MM.1S (cell line): ENCODE data around the gene STK26.

ENCODE experiments used
- DNase-seq: peaks from one replicate; pipeline ENCODE4 v3.0.0-alpha.2; 2015
- H2AFZ ChIP-seq: fragments of 300-600 bp; sonication (generic); 2 replicates; pipeline ENCODE4 v1.6.0; 2016; ENCODE audit warnings: antibody characterized with exemption, low read length
- H3F3A ChIP-seq: fragments of 300-600 bp; sonication (generic); 2 replicates; pipeline ENCODE4 v1.6.1; 2016; ENCODE audit warnings: mild to moderate bottlenecking, antibody characterized with exemption, low read length, moderate library complexity, mixed read lengths; ENCODE audit not compliant: insufficient read depth
- H3K27ac ChIP-seq: fragments of 300-600 bp; sonication (generic); 2 replicates; pipeline ENCODE4 v1.5.1; 2016; ENCODE audit warnings: mild to moderate bottlenecking, low read length
- H3K27me3 ChIP-seq: fragments of 300-600 bp; sonication (generic); replicated peaks from 2 replicates; pipeline ENCODE4 v1.6.0; 2016; ENCODE audit warnings: low read length; ENCODE audit not compliant: insufficient read depth
- H3K36me3 ChIP-seq: fragments of 300-600 bp; sonication (generic); replicated peaks from 2 replicates; pipeline ENCODE4 v1.6.1; 2016; ENCODE audit warnings: mild to moderate bottlenecking, low read length, mixed read lengths; ENCODE audit not compliant: insufficient read depth
- H3K4me1 ChIP-seq: fragments of 300-600 bp; sonication (generic); 2 replicates; pipeline ENCODE4 v1.6.1; 2016; ENCODE audit warnings: low read length, mixed read lengths
- H3K4me2 ChIP-seq: fragments of 300-600 bp; sonication (generic); 2 replicates; pipeline ENCODE4 v1.6.0; 2016; ENCODE audit warnings: low read depth, low read length
- H3K4me3 ChIP-seq: fragments of 300-600 bp; sonication (generic); 2 replicates; pipeline ENCODE4 v1.5.1; 2016; ENCODE audit warnings: low read length, mixed read lengths
- H3K79me2 ChIP-seq: fragments of 300-600 bp; sonication (generic); 2 replicates; pipeline ENCODE4 v1.6.1; 2016; ENCODE audit warnings: mixed run types, low read length, mixed read lengths
- H3K9ac ChIP-seq: fragments of 300-600 bp; sonication (generic); 2 replicates; pipeline ENCODE4 v1.6.1; 2016; ENCODE audit warnings: low read length, mixed read lengths
- H3K9me2 ChIP-seq: fragments of 300-600 bp; sonication (generic); replicated peaks from 2 replicates; pipeline ENCODE4 v1.6.1; 2016; ENCODE audit warnings: mild to moderate bottlenecking, low read length, mixed read lengths; ENCODE audit not compliant: insufficient read depth
- H3K9me3 ChIP-seq: fragments of 300-600 bp; sonication (generic); replicated peaks from 2 replicates; pipeline ENCODE4 v1.6.1; 2016; ENCODE audit warnings: mild to moderate bottlenecking, low read length, mixed read lengths; ENCODE audit not compliant: insufficient read depth
- H4K20me1 ChIP-seq: fragments of 300-600 bp; sonication (generic); 2 replicates; pipeline ENCODE4 v1.6.1; 2016; ENCODE audit warnings: mild to moderate bottlenecking, low read length, moderate library complexity, mixed read lengths; ENCODE audit not compliant: insufficient read depth
- CTCF ChIP-seq: fragments of 300-600 bp; sonication (generic); IDR thresholded peaks from 2 replicates; pipeline ENCODE4 v1.5.1; 2016; ENCODE audit warnings: antibody characterized with exemption, low read length, mixed read lengths
- EZH2 ChIP-seq: fragments of 300-600 bp; sonication (generic); optimal IDR thresholded peaks from 2 replicates; pipeline ENCODE3; 2017; ENCODE audit warnings: low read depth, mild to moderate bottlenecking, antibody characterized with exemption, low read length, mixed read lengths
- EZH2phosphoT487 ChIP-seq: fragments of 300-600 bp; sonication (generic); IDR thresholded peaks from 2 replicates; pipeline ENCODE4 v1.6.1; 2018; ENCODE audit warnings: antibody characterized with exemption, low read length

STK26 gene

GRCh38 chrX:132107291-132107690, 84.2 kb downstream of the STK26 start:
- H4K20me1 ChIP-seq: no peaks in the 10 kb centered on the region
- H3K4me1 ChIP-seq: no peaks in the 10 kb centered on the region
- TF ChIP-seq EZH2phosphoT487: no peak
- TF ChIP-seq CTCF: no peak
- TF ChIP-seq EZH2: no peak
- no peak overlapping the region for H3K9ac ChIP-seq
- H3K27me3 ChIP-seq: no peaks in the 10 kb centered on the region
- H3F3A ChIP-seq: no peaks in the 10 kb centered on the region
- no peaks in the 10 kb centered on the region for H3K36me3 ChIP-seq
- H3K4me2 ChIP-seq: no peak overlapping the region
- H3K27ac ChIP-seq: no peak overlapping the region
- H3K4me3 ChIP-seq: no peak overlapping the region
- H3K9me3 ChIP-seq: no peaks in the 10 kb centered on the region
- no peak for DNase-seq
- no peaks in the 10 kb centered on the region for H3K9me2 ChIP-seq
- no peak overlapping the region for H2AFZ ChIP-seq
- no peaks in the 10 kb centered on the region for H3K79me2 ChIP-seq

- Histone ChIP-seq H3K9me3 (no peaks in the 10 kb centered on the region), H3K36me3 (no peaks in the 10 kb centered on the region), H2AFZ (no peak overlapping the region), H3F3A (no peaks in the 10 kb centered on the region), H4K20me1 (no peaks in the 10 kb centered on the region), H3K27ac (no peak overlapping the region), H3K9me2 (no peaks in the 10 kb centered on the region), H3K9ac (no peak overlapping the region), H3K4me3 (no peak overlapping the region), H3K4me2 (no peak overlapping the region), H3K79me2 (no peaks in the 10 kb centered on the region), H3K27me3 (no peaks in the 10 kb centered on the region), H3K4me1 (no peaks in the 10 kb centered on the region)
- DNase-seq: peak; percentile 17
- TF ChIP-seq EZH2 (no peak), CTCF (no peak), EZH2phosphoT487 (no peak)
Measured at GRCh38 chrX:132114607-132115006, 91.5 kb downstream of the STK26 start.

GRCh38 chrX:132115792-132116191, 92.7 kb downstream of the STK26 start:
- H3K9me2 ChIP-seq: no peaks in the 10 kb centered on the region
- no peak overlapping the region for H3K4me3 ChIP-seq
- no peak overlapping the region for H3K4me2 ChIP-seq
- H2AFZ ChIP-seq: no peak overlapping the region
- H3K36me3 ChIP-seq: no peaks in the 10 kb centered on the region
- no peaks in the 10 kb centered on the region for H3K9me3 ChIP-seq
- no peak overlapping the region for H3K27ac ChIP-seq
- no peaks in the 10 kb centered on the region for H3F3A ChIP-seq
- no peak for DNase-seq
- H3K4me1 ChIP-seq: no peaks in the 10 kb centered on the region
- H3K9ac ChIP-seq: no peak overlapping the region
- no peaks in the 10 kb centered on the region for H3K27me3 ChIP-seq
- TF ChIP-seq CTCF (no peak), EZH2phosphoT487 (no peak), EZH2 (no peak)
- H4K20me1 ChIP-seq: no peaks in the 10 kb centered on the region
- H3K79me2 ChIP-seq: no peaks in the 10 kb centered on the region

- Histone ChIP-seq H3F3A (no peaks in the 10 kb centered on the region), H3K9me2 (no peaks in the 10 kb centered on the region), H3K4me2 (no peak overlapping the region), H2AFZ (no peak overlapping the region), H4K20me1 (no peaks in the 10 kb centered on the region), H3K9ac (no peak overlapping the region), H3K4me1 (no peaks in the 10 kb centered on the region), H3K4me3 (no peak overlapping the region), H3K27ac (no peak overlapping the region), H3K9me3 (no peaks in the 10 kb centered on the region), H3K79me2 (no peaks in the 10 kb centered on the region), H3K36me3 (no peaks in the 10 kb centered on the region), H3K27me3 (no peaks in the 10 kb centered on the region)
- no peak for DNase-seq
- TF ChIP-seq EZH2 (no peak), CTCF (no peak), EZH2phosphoT487 (no peak)
Measured at GRCh38 chrX:132118358-132118757, 95.3 kb downstream of the STK26 start.
